ENCODE results near the gene PCNX2. TPM values are rescaled to one million over a fixed set of nuclear protein-coding genes. Genes with fewer than 3 reads are reported as not detected.
A peak's percentile ranks its signal among the peaks of the same experiment; 100 is the strongest.
"Not testable (repeated sequence)": the region's sequence is repeated elsewhere in the genome, so short reads cannot be mapped to it uniquely, and the experiment has no call there.

The PCNX2 gene
- total RNA-seq, 1 donor from 2014 or later, result 9.3 TPM

- DNase-seq, result no peak
These were observed 151.1 kb downstream of the PCNX2 start for GRCh38 chr1:233144434-233144833.

GRCh38 chr1:233143241-233143640 lies 152.3 kb downstream of the PCNX2 start:
- DNase-seq, result no peak

DNA sequence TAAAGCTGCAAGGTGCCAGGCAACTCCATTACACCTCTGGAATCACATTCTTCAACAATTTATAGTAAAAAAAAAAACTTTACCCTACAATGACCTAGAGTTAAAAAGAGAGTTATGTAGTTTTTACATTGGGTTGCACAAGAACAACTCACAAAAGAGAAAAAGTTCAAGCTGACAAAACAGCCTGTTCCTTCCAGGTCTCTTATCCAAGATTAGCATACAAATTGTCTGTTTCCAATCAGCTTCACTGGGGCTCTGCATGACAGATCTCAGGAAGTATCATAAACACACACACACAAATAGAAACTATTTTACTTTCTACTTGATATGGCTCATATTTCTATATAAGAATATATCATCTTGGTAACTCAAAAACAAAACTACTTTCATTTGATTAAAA lies 154.6 kb downstream of the PCNX2 start:
- DNase-seq, result peak; percentile 51

DNA sequence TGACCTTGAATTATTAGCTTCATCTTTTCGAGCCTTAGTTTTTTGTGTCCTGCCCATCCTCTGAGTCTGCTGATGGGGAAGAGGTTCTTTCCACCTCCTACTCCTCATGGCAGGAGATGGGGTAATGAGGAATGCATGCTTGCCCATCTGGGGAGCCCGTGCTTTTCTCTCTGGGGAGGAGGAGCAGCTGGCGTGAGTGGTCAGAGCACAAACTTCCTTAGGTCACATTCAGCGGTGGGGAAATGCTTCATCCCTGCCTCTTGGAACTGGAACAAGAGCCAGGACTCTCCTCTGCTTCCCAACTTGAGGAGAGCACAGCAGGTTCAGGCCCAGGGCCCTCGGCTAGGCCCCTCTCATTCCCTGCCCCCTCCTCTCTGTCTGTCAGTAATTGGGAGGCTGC lies 155.0 kb downstream of the PCNX2 start:
- no peak for DNase-seq

DNA sequence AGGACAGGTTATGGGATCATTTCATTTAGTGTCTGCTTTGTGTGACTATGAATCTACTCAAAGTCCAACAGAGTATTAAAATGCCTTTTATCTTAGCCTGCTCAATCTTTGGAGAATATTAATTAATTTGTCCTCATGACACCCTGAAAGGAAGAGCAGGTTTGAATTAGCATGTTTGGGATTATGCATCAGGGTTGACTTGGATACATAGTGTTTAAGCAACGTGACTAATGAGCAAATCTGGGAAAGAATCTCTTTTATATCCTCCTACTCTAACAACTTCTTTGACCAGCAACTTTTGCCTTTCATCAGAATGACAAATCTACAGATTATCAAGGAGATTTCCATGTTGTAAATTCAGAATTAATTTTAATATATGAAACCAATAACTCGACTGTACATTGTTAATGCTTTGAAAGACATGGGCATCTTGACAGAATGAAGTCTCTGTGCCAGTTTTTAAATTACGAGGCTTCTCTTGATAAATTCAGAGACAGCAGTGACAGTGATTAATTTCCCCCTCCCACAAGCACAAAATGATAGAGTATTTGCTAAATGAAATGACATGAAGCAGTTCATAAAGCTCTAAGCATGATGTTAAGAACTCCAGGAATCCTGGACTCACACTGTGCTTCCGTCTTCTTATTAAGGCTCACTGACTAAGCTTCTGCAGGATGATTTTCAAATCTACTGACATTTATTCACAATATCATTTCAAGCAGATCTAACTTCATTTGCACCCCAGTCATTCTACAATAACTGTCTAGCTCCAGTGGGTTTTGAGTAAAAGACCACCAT lies 156.5 kb downstream of the PCNX2 start:
- no peak for DNase-seq

DNA sequence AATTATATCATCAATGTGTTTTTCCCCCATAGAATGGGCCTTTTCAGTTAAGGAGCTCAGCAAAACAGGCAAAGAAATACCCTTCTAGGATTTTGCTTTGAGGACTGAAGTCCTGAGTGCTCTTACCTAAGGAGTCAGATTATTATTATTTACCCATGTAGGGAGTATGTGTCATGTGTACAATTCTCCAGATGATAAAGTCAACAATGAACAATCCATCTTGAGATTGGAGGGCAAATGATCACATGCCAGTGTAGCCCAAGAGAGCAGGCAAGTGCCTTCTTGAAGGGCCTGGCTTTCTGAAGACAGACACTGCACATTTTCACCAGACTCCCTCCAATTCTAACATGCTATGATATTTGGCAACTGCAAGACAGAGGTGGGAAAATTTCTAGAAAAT lies 159.7 kb downstream of the PCNX2 start:
- no peak for DNase-seq

GRCh38 chr1:233132445-233132844 lies 163.1 kb downstream of the PCNX2 start:
- DNase-seq, result no peak

GRCh38 chr1:233129031-233129430 lies 166.5 kb downstream of the PCNX2 start:
- DNase-seq, result not testable (repeated sequence)

DNA sequence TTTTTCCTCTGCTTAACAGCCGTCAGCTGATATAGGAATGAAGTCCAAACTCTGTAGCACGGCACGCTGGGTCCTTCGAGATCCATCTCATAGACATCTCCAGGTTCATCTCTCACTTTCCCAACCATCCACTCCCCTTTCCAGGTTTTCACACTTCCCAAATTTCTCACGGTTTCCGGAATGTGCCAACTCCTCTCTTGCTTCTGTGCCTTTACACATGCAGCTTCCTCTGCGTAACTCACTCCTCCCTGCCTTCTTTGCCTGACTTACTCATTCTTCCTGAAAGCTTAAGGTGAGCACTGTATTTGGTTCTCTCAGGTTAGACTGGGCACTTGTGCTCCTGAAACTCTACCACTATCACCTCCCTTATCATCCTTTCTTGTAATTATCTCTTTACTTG lies 168.4 kb downstream of the PCNX2 start:
- no peak for DNase-seq

- no peak for DNase-seq
These were observed 172.7 kb downstream of the PCNX2 start for GRCh38 chr1:233122779-233123178.

DNA sequence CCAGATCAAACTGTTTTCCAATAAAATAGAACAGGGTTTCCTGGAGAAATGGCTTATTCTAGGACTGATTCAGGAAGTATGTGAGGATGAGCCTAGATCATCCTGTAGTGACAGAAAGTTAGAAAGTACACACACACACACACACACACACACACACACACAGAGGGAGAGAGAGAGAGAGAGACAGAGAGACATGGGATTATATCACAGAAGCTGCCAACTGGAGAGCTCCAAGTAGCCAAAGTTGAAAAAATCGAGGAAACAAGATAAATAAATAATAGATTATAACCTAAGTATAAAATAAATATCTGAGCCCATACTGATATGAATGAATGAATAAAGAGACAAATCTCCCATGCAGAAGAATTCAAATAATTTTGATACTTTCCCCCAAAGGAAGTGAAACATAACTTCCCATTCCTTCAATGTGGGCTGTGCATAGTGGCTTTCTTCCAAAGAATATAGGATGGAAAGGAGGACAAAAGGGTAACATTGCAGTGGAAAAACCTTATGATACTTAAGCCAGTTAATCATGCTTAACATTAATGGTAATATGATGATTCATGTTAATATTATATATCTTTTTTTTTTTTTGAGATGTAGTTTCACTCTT lies 173.5 kb downstream of the PCNX2 start:
- DNase-seq, result no peak

- no peak for DNase-seq
These were observed 180.7 kb downstream of the PCNX2 start for GRCh38 chr1:233114860-233115259.

DNA sequence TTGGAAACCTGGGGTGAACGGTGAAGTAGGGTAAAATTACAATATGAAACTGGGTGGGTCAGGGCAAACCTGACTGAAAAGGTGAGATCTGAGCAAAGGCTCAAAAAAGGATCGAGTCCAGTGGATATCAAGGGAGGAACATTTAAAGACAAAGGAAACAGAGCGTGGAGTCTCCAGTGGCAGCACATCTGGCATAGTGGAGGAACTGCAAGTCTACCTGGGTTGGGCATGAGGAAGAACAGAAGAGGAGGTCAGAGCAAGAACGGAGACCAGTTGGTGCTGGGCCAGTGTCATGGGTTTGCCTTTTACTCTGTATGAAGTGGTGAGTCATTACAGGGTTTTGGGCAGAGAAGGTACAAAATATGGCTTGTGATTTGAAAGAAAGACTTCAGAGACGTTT lies 181.4 kb downstream of the PCNX2 start:
- no peak for DNase-seq

GRCh38 chr1:233113009-233113879 lies 182.3 kb downstream of the PCNX2 start:
- DNase-seq, result peak; percentile 96

DNA sequence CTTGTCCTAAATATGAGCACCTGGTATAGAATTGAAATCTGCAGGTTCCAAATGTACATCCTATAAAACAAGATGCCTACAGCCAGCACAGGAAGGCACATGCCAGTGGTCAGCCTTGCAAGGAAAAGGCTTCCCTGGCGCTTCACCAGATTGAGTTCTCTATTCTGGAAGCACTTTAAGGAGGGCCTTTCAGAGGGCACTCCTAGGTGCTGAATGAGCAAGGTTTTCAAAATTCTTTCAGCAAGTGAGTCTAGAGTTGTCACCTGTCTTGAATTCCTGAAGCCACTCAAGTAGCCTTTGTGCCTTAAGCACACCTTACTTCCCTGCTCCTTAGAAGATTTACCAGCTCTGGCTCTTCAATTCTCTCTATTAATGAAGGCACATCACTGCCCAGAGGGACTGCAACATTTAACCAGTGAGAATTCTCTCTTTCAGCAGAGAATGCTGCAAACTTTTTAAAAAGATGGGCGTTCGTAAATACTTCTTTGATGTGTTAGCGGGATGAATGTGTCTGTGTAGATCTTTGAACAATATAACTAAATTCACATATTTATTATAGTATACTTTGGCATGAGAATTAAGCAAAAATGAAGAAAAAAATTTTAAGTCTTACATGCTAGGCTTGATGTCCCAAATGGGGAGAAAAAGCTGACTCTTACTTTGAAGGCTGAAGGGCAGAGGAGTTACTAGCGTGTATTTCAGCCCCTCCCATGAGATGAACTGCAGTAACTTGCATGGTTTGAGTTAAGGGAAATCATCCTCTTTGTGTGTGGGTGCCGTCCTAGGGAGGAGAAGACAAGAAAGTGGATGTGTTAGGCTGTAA lies 183.1 kb downstream of the PCNX2 start:
- DNase-seq, result no peak

GRCh38 chr1:233111731-233112130 lies 183.8 kb downstream of the PCNX2 start:
- no peak for DNase-seq

DNA sequence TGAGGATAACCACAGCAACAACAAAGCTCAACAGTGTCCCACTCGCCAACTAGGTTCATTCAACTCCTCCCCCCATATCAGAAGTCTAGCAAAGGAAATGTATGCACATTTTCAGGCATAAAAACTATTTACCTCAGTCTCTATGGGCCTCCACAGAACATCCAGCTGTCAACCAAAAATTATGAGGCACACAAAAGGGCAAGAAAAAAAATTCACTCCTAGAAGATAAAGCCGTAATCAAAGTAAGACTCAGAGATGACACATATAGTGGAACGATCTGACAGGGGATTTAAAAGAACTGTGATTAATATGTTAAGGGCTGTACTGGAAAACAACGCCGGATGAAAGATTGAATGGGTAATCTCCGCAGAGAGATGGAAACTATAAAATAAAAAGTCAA lies 186.4 kb downstream of the PCNX2 start:
- no peak for DNase-seq

- not testable (repeated sequence) for DNase-seq
These were observed 187.8 kb downstream of the PCNX2 start for GRCh38 chr1:233107716-233108130.

- DNase-seq, result no peak
These were observed 188.3 kb downstream of the PCNX2 start for GRCh38 chr1:233107130-233107660.

GRCh38 chr1:233105225-233105624 lies 190.3 kb downstream of the PCNX2 start:
- no peak for DNase-seq

- no peak for DNase-seq
These were observed 193.2 kb downstream of the PCNX2 start for GRCh38 chr1:233102341-233102740.
